ENCODE measurements around the gene DENND1A.

DNA sequence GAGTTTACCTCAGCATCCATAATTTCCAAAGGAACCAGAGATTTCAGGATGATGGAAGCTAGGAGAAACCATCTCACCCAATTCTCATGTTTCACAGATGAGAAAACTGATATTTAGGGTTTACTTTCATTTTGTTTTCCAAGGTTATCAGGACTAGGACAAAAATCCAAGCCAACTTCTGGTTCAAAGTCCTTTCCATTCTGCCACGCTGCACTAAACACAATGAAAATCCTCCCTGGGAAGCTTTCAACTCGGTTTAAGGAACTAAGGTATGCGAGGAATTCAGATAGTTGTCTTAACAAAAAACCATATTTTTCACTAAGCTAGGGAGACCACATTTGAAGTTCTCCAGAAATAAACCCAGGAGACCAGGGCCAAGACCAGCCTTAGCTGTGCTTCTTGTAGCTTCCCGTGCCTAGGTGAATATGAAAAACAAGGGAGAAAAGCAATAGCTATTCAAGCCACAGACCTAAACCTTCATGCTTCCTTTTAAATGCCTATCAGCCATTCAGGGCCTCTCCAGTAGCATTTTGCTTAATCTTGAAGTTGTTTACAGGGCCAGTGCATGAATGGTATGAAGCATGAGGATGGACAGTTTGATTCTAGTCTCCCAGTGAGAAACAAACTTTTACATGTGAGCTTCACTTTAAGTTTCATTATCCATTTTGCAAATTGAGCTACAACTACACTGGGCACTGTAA lies 167.9 kb downstream of the DENND1A start:
- TF ChIP-seq EZH2phosphoT487 (IDR thresholded peaks at IDR 0.05; ENCODE audit: borderline replicate concordance, low read length) (no peak), CTCF (conservative IDR thresholded peaks at IDR 0.05; ENCODE audit: low read depth, low read length) (no peak)

All from PC-3 (cell line).